Erythroblast (primary cell): ENCODE results near the gene CAPG.
"Not testable (repeated sequence)": the region's sequence is repeated elsewhere in the genome, so short reads cannot be mapped to it uniquely, and the experiment has no call there.

ENCODE experiments used
- DNase-seq, 2 experiments: peaks; one replicate each; lab custom pipeline; 2025; lab: John Stamatoyannopoulos, UW
- GATA1 ChIP-seq: IDR thresholded peaks from 2 replicates; pipeline ENCODE4 v1.6.1; 2011; ENCODE audit warnings: low read depth, mild to moderate bottlenecking, control low read depth, low read length, moderate library complexity
- POLR2A ChIP-seq: IDR thresholded peaks from 2 replicates; pipeline ENCODE4 v1.6.1; 2011; ENCODE audit warnings: mild to moderate bottlenecking, low read length

The CAPG gene

GRCh38 chr2:85421260-85422071 lies 11.3 kb upstream of the CAPG start:
- TF ChIP-seq GATA1: no peak
- no peak for TF ChIP-seq POLR2A
- peak; percentile 55 to 65 for DNase-seq

GRCh38 chr2:85420536-85421259 lies 10.5 kb upstream of the CAPG start:
- DNase-seq: peak; percentile 86 to 92
- no peak for TF ChIP-seq GATA1
- TF ChIP-seq POLR2A: no peak

GRCh38 chr2:85419009-85419675 lies 9.0 kb upstream of the CAPG start:
- DNase-seq: peak in 1 of 2 experiments; percentile 46
- no peak for TF ChIP-seq POLR2A
- TF ChIP-seq GATA1: no peak

GRCh38 chr2:85418132-85419008 lies 8.2 kb upstream of the CAPG start, which contains the start of gene SH2D6:
SH2D6 (plus strand) TSS chr2:85418714; CDS start chr2:85429466, 10,752 bp downstream.
- DNase-seq: peak; percentile 90 to 93

GRCh38 chr2:85415980-85416650 lies 5.9 kb upstream of the CAPG start:
- TF ChIP-seq GATA1 (no peak), POLR2A (no peak)
- no peak for DNase-seq

More at GRCh38 chr2:85418132-85419008, 8.2 kb upstream of the CAPG start, which contains the start of gene SH2D6:
- TF ChIP-seq GATA1: no peak
- peak; percentile 73 for TF ChIP-seq POLR2A

GRCh38 chr2:85414761-85415553 lies 4.8 kb upstream of the CAPG start:
- TF ChIP-seq POLR2A: no peak
- TF ChIP-seq GATA1: no peak
- peak; percentile 34 to 43 for DNase-seq

GRCh38 chr2:85414421-85414759 lies 4.2 kb upstream of the CAPG start:
- DNase-seq: not testable (repeated sequence)

- peak; percentile 31 to 61 for DNase-seq
- TF ChIP-seq POLR2A: no peak
- TF ChIP-seq GATA1: no peak
These were observed 3.6 kb upstream of the CAPG start for GRCh38 chr2:85413592-85414420.

GRCh38 chr2:85411405-85411748 lies 1.2 kb upstream of the CAPG start:
- TF ChIP-seq GATA1 (no peak), POLR2A (no peak)

GRCh38 chr2:85410584-85411404 lies 628 bp upstream of the CAPG start:
- TF ChIP-seq GATA1 (no peak), POLR2A (no peak)
- no peak for DNase-seq

More at GRCh38 chr2:85411405-85411748, 1.2 kb upstream of the CAPG start:
- DNase-seq: no peak
